ENCODE results near the gene NUDT2. TPM values are rescaled to one million over a fixed set of nuclear protein-coding genes. Genes with fewer than 3 reads are reported as not detected.

Gene NUDT2
- total RNA-seq, 1 experiment from 2014 or later: 17.8 TPM

DNA sequence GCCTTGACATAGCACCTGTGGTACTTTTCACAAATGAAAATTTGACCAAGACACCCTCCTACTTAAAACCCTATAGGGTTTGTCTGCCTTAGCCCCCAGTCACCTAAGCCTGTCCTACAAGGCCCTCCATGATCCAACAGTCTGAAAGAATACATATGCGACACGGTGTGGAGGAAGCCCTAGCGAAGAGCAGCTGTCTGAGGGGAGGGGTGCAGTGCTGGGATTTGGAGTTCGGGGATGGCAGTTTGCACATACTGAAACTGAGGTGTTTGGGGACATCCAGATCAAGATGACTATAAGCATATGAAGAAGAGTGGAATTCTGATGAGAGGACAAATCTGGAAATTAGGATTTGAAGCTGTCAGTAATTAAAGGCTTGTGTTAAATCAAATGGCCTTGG lies 54.5 kb downstream of the NUDT2 start (continued):
- TF ChIP-seq, protein P1, sequence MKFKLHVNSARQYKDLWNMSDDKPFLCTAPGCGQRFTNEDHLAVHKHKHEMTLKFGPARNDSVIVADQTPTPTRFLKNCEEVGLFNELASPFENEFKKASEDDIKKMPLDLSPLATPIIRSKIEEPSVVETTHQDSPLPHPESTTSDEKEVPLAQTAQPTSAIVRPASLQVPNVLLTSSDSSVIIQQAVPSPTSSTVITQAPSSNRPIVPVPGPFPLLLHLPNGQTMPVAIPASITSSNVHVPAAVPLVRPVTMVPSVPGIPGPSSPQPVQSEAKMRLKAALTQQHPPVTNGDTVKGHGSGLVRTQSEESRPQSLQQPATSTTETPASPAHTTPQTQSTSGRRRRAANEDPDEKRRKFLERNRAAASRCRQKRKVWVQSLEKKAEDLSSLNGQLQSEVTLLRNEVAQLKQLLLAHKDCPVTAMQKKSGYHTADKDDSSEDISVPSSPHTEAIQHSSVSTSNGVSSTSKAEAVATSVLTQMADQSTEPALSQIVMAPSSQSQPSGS (CRISPR knock-in tag; IDR thresholded peaks at IDR 0.05; ENCODE audit: borderline replicate concordance, low read depth): no peak
- TF ChIP-seq SOX15 (CRISPR knock-in tag; IDR thresholded peaks at IDR 0.05) (no peak), EMX1 (CRISPR knock-in tag; IDR thresholded peaks at IDR 0.05) (no peak), HMGA2 (CRISPR knock-in tag; IDR thresholded peaks at IDR 0.05) (no peak), PRRX2 (CRISPR knock-in tag; IDR thresholded peaks at IDR 0.05) (no peak)
- TF ChIP-seq, protein P2, sequence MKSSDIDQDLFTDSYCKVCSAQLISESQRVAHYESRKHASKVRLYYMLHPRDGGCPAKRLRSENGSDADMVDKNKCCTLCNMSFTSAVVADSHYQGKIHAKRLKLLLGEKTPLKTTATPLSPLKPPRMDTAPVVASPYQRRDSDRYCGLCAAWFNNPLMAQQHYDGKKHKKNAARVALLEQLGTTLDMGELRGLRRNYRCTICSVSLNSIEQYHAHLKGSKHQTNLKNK (CRISPR knock-in tag; IDR thresholded peaks at IDR 0.05): no peak
- TF ChIP-seq, protein P3, sequence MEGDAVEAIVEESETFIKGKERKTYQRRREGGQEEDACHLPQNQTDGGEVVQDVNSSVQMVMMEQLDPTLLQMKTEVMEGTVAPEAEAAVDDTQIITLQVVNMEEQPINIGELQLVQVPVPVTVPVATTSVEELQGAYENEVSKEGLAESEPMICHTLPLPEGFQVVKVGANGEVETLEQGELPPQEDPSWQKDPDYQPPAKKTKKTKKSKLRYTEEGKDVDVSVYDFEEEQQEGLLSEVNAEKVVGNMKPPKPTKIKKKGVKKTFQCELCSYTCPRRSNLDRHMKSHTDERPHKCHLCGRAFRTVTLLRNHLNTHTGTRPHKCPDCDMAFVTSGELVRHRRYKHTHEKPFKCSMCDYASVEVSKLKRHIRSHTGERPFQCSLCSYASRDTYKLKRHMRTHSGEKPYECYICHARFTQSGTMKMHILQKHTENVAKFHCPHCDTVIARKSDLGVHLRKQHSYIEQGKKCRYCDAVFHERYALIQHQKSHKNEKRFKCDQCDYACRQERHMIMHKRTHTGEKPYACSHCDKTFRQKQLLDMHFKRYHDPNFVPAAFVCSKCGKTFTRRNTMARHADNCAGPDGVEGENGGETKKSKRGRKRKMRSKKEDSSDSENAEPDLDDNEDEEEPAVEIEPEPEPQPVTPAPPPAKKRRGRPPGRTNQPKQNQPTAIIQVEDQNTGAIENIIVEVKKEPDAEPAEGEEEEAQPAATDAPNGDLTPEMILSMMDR (IDR thresholded peaks at IDR 0.05): no peak

DNA sequence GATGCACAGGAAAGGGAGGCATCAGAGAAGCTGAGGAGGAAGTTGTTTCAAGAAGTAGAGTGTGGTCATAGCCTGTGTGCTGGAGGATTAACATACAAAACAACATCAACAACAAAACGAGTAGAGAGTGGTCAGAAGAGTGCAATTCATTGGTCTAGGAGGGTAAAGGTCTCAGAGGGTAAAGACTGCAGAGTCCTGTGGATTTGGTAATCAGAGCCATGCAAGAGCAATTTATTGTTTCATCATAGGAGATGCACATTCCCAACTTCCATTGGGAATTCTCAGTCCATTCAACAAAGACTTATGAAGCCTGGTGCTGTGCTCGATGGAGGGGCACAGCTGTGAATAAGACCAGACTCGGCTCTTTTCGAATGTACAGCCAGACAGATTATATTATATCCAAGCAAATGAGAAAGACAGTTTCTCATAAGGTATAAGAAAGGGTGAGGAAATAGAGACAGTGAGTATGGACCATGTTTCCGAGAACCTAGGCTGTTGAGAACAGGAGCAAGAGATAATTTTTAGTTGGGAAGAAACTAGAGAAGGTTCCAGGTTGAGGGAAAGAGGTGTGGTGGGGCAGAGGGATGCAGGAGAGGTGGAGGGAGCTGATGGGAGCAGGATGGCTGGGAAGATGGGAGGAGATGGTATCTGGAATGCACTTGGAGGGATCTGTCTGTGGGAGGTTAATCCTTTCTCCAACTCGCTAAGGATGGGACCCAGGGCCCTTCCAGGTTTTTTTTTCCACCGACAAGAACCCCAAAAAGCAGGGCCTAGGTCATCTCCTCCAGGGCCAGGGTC lies 55.2 kb downstream of the NUDT2 start:
- POLR2A ChIA-PET: no interaction called here
- ATAC-seq (no peak), DNase-seq (ENCODE audit: low spot score) (no peak)
- H3K4me1 Mint-ChIP-seq: peaks cover 11% of the 10 kb centered on the region
- no peak overlapping the region for H3K4me3 Mint-ChIP-seq
- H3K27me3 Mint-ChIP-seq (ENCODE audit: low read depth): peaks cover 53% of the 10 kb centered on the region
- no peaks in the 10 kb centered on the region for H3K9me3 Mint-ChIP-seq
- no peaks in the 10 kb centered on the region for H3K36me3 Mint-ChIP-seq
- H3K27ac Mint-ChIP-seq: no peak overlapping the region
- CTCF ChIA-PET: interaction anchor here (1.0 kb wide), 1 partner anchor 52 kb away, joined by 3 read pairs; no protein-coding TSS in a partner anchor
- TF ChIP-seq ZNF263 (CRISPR knock-in tag; IDR thresholded peaks at IDR 0.05; ENCODE audit: low read depth) (no peak), GABPB1 (CRISPR knock-in tag; IDR thresholded peaks at IDR 0.05) (peak; percentile 97), KAT7 (CRISPR knock-in tag; IDR thresholded peaks at IDR 0.05; ENCODE audit: borderline replicate concordance) (no peak), NFE2L1 (CRISPR knock-in tag; IDR thresholded peaks at IDR 0.05) (no peak), RELA (CRISPR knock-in tag; IDR thresholded peaks at IDR 0.05; ENCODE audit: borderline replicate concordance) (no peak), ZNF423 (CRISPR knock-in tag; IDR thresholded peaks at IDR 0.05) (no peak)
- TF ChIP-seq, protein P4, sequence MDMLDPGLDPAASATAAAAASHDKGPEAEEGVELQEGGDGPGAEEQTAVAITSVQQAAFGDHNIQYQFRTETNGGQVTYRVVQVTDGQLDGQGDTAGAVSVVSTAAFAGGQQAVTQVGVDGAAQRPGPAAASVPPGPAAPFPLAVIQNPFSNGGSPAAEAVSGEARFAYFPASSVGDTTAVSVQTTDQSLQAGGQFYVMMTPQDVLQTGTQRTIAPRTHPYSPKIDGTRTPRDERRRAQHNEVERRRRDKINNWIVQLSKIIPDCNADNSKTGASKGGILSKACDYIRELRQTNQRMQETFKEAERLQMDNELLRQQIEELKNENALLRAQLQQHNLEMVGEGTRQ (CRISPR knock-in tag; IDR thresholded peaks at IDR 0.05): no peak
- TF ChIP-seq, protein P5, sequence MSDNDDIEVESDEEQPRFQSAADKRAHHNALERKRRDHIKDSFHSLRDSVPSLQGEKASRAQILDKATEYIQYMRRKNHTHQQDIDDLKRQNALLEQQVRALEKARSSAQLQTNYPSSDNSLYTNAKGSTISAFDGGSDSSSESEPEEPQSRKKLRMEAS (CRISPR knock-in tag; IDR thresholded peaks at IDR 0.05): no peak

DNA sequence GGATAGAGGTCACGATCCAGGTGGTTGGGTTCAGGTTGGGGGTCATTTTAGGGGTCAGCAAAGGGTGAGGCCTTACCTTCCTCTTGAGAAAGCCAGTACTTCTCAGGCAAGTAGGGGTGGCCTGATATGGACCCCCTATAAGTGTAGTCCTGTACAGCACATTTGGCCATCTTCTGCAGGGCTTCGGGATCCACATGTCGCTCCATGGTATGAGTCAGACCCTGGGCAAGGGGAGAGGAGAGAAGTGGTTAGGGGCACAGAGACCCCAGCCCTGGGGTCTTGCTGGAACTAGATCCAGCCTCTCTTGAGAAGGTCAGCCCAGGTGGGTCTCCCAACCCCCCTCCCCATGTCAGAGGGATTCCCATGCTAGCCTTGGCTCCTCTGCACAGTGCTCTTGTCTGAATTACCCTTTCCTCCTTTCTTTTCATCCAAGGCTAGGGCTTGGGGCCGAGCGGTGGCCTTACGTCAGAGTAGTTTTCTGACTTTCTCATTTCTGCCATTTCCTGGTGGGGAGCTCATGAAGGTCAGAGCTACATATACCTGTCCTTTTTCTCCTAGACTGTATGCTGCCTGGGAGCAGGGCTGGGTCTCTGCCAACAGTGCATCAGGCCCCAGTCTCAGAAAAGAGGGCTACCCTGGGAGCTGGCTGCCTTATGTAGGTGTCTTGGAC lies 56.3 kb downstream of the NUDT2 start:
- CTCF ChIA-PET: interaction anchor here (0.8 to 0.9 kb wide), 2 partner anchors 14 to 18 kb away, joined by 3 to 4 read pairs; no protein-coding TSS in a partner anchor
- peaks cover 44% of the 10 kb centered on the region for H3K27me3 Mint-ChIP-seq (ENCODE audit: low read depth)
- no peak for DNase-seq (ENCODE audit: low spot score)
- ATAC-seq: no peak
- H3K36me3 Mint-ChIP-seq: no peaks in the 10 kb centered on the region
- POLR2A ChIA-PET: no interaction called here
- no peak overlapping the region for H3K27ac Mint-ChIP-seq
- H3K4me3 Mint-ChIP-seq: no peak overlapping the region
- H3K4me1 Mint-ChIP-seq: peaks cover 8% of the 10 kb centered on the region
- no peaks in the 10 kb centered on the region for H3K9me3 Mint-ChIP-seq
- TF ChIP-seq, protein P6, sequence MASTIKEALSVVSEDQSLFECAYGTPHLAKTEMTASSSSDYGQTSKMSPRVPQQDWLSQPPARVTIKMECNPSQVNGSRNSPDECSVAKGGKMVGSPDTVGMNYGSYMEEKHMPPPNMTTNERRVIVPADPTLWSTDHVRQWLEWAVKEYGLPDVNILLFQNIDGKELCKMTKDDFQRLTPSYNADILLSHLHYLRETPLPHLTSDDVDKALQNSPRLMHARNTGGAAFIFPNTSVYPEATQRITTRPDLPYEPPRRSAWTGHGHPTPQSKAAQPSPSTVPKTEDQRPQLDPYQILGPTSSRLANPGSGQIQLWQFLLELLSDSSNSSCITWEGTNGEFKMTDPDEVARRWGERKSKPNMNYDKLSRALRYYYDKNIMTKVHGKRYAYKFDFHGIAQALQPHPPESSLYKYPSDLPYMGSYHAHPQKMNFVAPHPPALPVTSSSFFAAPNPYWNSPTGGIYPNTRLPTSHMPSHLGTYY (CRISPR knock-in tag; IDR thresholded peaks at IDR 0.05): no peak
- TF ChIP-seq, protein P4 (CRISPR knock-in tag; IDR thresholded peaks at IDR 0.05): no peak
- TF ChIP-seq, protein P7, sequence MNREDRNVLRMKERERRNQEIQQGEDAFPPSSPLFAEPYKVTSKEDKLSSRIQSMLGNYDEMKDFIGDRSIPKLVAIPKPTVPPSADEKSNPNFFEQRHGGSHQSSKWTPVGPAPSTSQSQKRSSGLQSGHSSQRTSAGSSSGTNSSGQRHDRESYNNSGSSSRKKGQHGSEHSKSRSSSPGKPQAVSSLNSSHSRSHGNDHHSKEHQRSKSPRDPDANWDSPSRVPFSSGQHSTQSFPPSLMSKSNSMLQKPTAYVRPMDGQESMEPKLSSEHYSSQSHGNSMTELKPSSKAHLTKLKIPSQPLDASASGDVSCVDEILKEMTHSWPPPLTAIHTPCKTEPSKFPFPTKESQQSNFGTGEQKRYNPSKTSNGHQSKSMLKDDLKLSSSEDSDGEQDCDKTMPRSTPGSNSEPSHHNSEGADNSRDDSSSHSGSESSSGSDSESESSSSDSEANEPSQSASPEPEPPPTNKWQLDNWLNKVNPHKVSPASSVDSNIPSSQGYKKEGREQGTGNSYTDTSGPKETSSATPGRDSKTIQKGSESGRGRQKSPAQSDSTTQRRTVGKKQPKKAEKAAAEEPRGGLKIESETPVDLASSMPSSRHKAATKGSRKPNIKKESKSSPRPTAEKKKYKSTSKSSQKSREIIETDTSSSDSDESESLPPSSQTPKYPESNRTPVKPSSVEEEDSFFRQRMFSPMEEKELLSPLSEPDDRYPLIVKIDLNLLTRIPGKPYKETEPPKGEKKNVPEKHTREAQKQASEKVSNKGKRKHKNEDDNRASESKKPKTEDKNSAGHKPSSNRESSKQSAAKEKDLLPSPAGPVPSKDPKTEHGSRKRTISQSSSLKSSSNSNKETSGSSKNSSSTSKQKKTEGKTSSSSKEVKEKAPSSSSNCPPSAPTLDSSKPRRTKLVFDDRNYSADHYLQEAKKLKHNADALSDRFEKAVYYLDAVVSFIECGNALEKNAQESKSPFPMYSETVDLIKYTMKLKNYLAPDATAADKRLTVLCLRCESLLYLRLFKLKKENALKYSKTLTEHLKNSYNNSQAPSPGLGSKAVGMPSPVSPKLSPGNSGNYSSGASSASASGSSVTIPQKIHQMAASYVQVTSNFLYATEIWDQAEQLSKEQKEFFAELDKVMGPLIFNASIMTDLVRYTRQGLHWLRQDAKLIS (CRISPR knock-in tag; IDR thresholded peaks at IDR 0.05; ENCODE audit: borderline replicate concordance): no peak

All from WTC11 (cell line).